ENCODE measurements around the gene LANCL2. TPM values are rescaled to one million over a fixed set of nuclear protein-coding genes. Genes with fewer than 3 reads are reported as not detected.

Gene LANCL2
- total RNA-seq, 1 experiment from 2014 or later = 14.3 TPM

- H3K36me3 Mint-ChIP-seq (ENCODE audit: insufficient read depth, unreplicated experiment) = no peaks in the 10 kb centered on the region
- no TSS peak for BruUV-seq (replicated peaks)
- no peak overlapping the region for H3K4me3 Mint-ChIP-seq (ENCODE audit: unreplicated experiment)
- H3K9me3 Mint-ChIP-seq (ENCODE audit: unreplicated experiment) = no peaks in the 10 kb centered on the region
- H3K27me3 Mint-ChIP-seq (ENCODE audit: insufficient read depth, unreplicated experiment) = no peaks in the 10 kb centered on the region
- peaks cover 9% of the 10 kb centered on the region for H3K4me1 Mint-ChIP-seq (ENCODE audit: insufficient read depth, unreplicated experiment)
- no peak for DNase-seq (ENCODE audit: unreplicated experiment)
- no peak overlapping the region for H3K27ac Mint-ChIP-seq (ENCODE audit: low read depth, unreplicated experiment)
- ChIA-PET CTCF (interaction anchor here (0.7 to 1.5 kb wide), 3 partner anchors 13 to 88 kb away, joined by 3 to 6 read pairs (median 3); no protein-coding TSS in a partner anchor), POLR2A (interaction anchor here (1.1 kb wide), 1 partner anchor 54 kb away, joined by 3 read pairs; no protein-coding TSS in a partner anchor)
- intact Hi-C loops (cut with micrococcal nuclease) = no loop called here
- TF ChIP-seq CTCF (IDR thresholded peaks at IDR 0.05; ENCODE audit: unreplicated experiment) = no peak
Measured at GRCh38 chr7:55326945-55327626, 38.1 kb upstream of the LANCL2 start.

GRCh38 chr7:55335151-55335550, 30.0 kb upstream of the LANCL2 start:
- intact Hi-C loops (cut with micrococcal nuclease) = no loop called here
- no peak overlapping the region for H3K27ac Mint-ChIP-seq (ENCODE audit: low read depth, unreplicated experiment)
- H3K4me1 Mint-ChIP-seq (ENCODE audit: insufficient read depth, unreplicated experiment) = no peaks in the 10 kb centered on the region
- POLR2A ChIA-PET = interaction anchor here (0.8 to 1.6 kb wide), 2 partner anchors 9 to 38 kb away, joined by 3 to 4 read pairs; no protein-coding TSS in a partner anchor
- CTCF ChIA-PET = interaction anchor here (0.6 to 1.0 kb wide), 3 partner anchors 13 to 78 kb away, joined by 3 to 4 read pairs (median 3); no protein-coding TSS in a partner anchor
- no peak for DNase-seq (ENCODE audit: unreplicated experiment)
- H3K27me3 Mint-ChIP-seq (ENCODE audit: insufficient read depth, unreplicated experiment) = peaks cover 47% of the 10 kb centered on the region
- BruUV-seq (replicated peaks) = no TSS peak
- TF ChIP-seq CTCF (IDR thresholded peaks at IDR 0.05; ENCODE audit: unreplicated experiment) = no peak
- H3K9me3 Mint-ChIP-seq (ENCODE audit: unreplicated experiment) = no peaks in the 10 kb centered on the region
- no peak overlapping the region for H3K4me3 Mint-ChIP-seq (ENCODE audit: unreplicated experiment)
- no peaks in the 10 kb centered on the region for H3K36me3 Mint-ChIP-seq (ENCODE audit: insufficient read depth, unreplicated experiment)

GRCh38 chr7:55335786-55336185, 29.4 kb upstream of the LANCL2 start:
- Mint-ChIP-seq H3K27me3 (ENCODE audit: insufficient read depth, unreplicated experiment) (peaks cover 47% of the 10 kb centered on the region), H3K36me3 (ENCODE audit: insufficient read depth, unreplicated experiment) (no peaks in the 10 kb centered on the region), H3K9me3 (ENCODE audit: unreplicated experiment) (no peaks in the 10 kb centered on the region), H3K4me1 (ENCODE audit: insufficient read depth, unreplicated experiment) (no peaks in the 10 kb centered on the region), H3K27ac (ENCODE audit: low read depth, unreplicated experiment) (no peak overlapping the region), H3K4me3 (ENCODE audit: unreplicated experiment) (no peak overlapping the region)
- CTCF ChIA-PET = interaction anchor here (0.6 to 1.0 kb wide), 4 partner anchors 12 to 562 kb away, joined by 3 to 4 read pairs (median 3); no protein-coding TSS in a partner anchor
- intact Hi-C loops (cut with micrococcal nuclease) = no loop called here
- TF ChIP-seq CTCF (IDR thresholded peaks at IDR 0.05; ENCODE audit: unreplicated experiment) = no peak
- DNase-seq (ENCODE audit: unreplicated experiment) = no peak
- POLR2A ChIA-PET = interaction anchor here (0.6 to 1.1 kb wide), 2 partner anchors 10 to 29 kb away, joined by 4 read pairs; no protein-coding TSS in a partner anchor
- no TSS peak for BruUV-seq (replicated peaks)

GRCh38 chr7:55336540-55336939, 28.6 kb upstream of the LANCL2 start:
- CTCF ChIA-PET = interaction anchor here (0.9 kb wide), 1 partner anchor 563 kb away, joined by 3 read pairs; no protein-coding TSS in a partner anchor
- peaks cover 47% of the 10 kb centered on the region for H3K27me3 Mint-ChIP-seq (ENCODE audit: insufficient read depth, unreplicated experiment)
- DNase-seq (ENCODE audit: unreplicated experiment) = no peak
- no peaks in the 10 kb centered on the region for H3K36me3 Mint-ChIP-seq (ENCODE audit: insufficient read depth, unreplicated experiment)
- H3K27ac Mint-ChIP-seq (ENCODE audit: low read depth, unreplicated experiment) = no peak overlapping the region
- no TSS peak for BruUV-seq (replicated peaks)
- POLR2A ChIA-PET = interaction anchor here (0.6 to 1.1 kb wide), 2 partner anchors 11 to 30 kb away, joined by 4 read pairs; no protein-coding TSS in a partner anchor
- no peaks in the 10 kb centered on the region for H3K4me1 Mint-ChIP-seq (ENCODE audit: insufficient read depth, unreplicated experiment)
- no peaks in the 10 kb centered on the region for H3K9me3 Mint-ChIP-seq (ENCODE audit: unreplicated experiment)
- no peak overlapping the region for H3K4me3 Mint-ChIP-seq (ENCODE audit: unreplicated experiment)
- intact Hi-C loops (cut with micrococcal nuclease) = no loop called here
- no peak for TF ChIP-seq CTCF (IDR thresholded peaks at IDR 0.05; ENCODE audit: unreplicated experiment)

Data from MCF 10A (cell line).